HEK293 (cell line): ENCODE results near the gene DLG2.
"Not testable (repeated sequence)": the region's sequence is repeated elsewhere in the genome, so short reads cannot be mapped to it uniquely, and the experiment has no call there.

Experiments used
- CTCF ChIP-seq: fragments of 450-650 bp; formaldehyde crosslinking; IDR thresholded peaks from 2 replicates; pipeline ENCODE4 v1.5.1; 2016; ENCODE audit warnings: missing biosample characterization, missing genetic modification characterization
- ZNF114 ChIP-seq: fragments of 450-650 bp; formaldehyde crosslinking; IDR thresholded peaks from 2 replicates; pipeline ENCODE4 v1.5.0; 2017; ENCODE audit warnings: missing biosample characterization, missing genetic modification characterization

GRCh38 chr11:85609286-85609685, 17.9 kb downstream of the DLG2 start:
- TF ChIP-seq ZNF114 (tag by site-specific recombination); CTCF: not testable (repeated sequence)
